Astrocyte of the spinal cord (primary cell): ENCODE data around the gene MYL11.

Source experiments
- DNase-seq: peaks from one replicate; pipeline ENCODE4 v3.0.0; 2011; ENCODE audit warnings: low read depth, low spot score
- H3K4me3 ChIP-seq: 2 replicates; pipeline ENCODE4 v1.5.1; 2011; ENCODE audit warnings: low read depth, mild to moderate bottlenecking, low read length, moderate library complexity
- in situ Hi-C: cut with HindIII; loops from 2 replicates; pipeline ENCODE4 v1.10.0; 2017; ENCODE audit warnings: low sequenced_read_pairs
- TF ChIP-seq, protein P1 (sequence below): IDR thresholded peaks from 2 replicates; pipeline ENCODE4 v1.5.1; 2012; ENCODE audit warnings: low read depth, mild to moderate bottlenecking, low read length, inconsistent platforms

Gene MYL11

DNA sequence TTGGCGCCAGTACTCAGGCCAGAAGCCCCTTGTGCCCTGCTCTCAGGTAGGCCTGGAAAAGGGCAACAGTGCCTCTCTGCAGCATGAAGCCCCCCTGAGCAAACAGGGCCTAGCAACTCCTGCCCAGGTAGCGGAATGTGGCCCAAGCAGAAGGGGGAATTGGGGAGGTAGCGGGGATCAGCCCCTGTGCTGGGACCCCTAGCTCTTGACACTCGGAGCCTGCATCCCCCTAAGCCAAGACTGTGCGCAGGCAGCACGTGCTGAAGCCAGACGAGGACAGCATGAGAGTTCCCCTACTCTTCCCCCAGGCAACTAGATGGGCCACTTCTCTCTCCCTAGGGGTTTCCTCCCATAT is 18.7 kb upstream of the MYL11 start:
- H3K4me3 ChIP-seq, result peak overlapping the region; percentile 95
- TF ChIP-seq, protein P1, sequence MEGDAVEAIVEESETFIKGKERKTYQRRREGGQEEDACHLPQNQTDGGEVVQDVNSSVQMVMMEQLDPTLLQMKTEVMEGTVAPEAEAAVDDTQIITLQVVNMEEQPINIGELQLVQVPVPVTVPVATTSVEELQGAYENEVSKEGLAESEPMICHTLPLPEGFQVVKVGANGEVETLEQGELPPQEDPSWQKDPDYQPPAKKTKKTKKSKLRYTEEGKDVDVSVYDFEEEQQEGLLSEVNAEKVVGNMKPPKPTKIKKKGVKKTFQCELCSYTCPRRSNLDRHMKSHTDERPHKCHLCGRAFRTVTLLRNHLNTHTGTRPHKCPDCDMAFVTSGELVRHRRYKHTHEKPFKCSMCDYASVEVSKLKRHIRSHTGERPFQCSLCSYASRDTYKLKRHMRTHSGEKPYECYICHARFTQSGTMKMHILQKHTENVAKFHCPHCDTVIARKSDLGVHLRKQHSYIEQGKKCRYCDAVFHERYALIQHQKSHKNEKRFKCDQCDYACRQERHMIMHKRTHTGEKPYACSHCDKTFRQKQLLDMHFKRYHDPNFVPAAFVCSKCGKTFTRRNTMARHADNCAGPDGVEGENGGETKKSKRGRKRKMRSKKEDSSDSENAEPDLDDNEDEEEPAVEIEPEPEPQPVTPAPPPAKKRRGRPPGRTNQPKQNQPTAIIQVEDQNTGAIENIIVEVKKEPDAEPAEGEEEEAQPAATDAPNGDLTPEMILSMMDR, result no peak
- in situ Hi-C loops, result no loop called here
- DNase-seq, result no peak

DNA sequence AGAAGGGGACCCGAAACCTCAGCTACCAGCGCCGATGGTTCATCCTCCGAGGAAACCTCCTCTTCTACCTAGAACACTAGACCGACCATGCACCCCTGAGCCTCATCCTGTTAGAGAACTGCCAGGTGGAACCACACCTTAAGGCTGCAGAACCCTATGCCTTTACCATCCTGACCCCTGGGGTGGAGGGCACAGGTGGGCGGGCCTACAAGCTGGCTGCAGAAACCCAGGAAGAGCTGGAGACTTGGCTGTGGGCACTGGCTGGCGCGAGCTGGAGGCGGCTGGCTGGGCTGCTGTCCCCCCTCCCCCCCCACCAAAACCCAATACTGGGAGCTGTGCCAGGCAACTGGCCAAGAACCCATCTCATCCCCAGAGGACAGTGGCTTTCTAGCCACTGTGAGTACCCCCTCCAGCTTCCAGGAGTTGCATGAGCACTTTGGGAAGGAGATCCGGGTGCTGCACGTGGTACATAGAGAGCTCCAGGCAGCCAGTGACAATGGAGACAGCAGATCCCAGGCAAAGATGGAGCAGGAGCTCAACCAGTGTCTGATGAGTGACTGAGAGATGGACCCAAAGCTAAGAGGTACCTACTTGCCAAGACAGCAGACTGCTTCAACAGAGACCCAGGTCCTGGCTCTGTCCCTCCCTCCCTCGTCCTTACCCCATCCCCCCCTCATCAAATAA is 18.1 kb upstream of the MYL11 start:
- no peak overlapping the region for H3K4me3 ChIP-seq
- in situ Hi-C loops, result no loop called here
- TF ChIP-seq, protein P1, result no peak
- no peak for DNase-seq

DNA sequence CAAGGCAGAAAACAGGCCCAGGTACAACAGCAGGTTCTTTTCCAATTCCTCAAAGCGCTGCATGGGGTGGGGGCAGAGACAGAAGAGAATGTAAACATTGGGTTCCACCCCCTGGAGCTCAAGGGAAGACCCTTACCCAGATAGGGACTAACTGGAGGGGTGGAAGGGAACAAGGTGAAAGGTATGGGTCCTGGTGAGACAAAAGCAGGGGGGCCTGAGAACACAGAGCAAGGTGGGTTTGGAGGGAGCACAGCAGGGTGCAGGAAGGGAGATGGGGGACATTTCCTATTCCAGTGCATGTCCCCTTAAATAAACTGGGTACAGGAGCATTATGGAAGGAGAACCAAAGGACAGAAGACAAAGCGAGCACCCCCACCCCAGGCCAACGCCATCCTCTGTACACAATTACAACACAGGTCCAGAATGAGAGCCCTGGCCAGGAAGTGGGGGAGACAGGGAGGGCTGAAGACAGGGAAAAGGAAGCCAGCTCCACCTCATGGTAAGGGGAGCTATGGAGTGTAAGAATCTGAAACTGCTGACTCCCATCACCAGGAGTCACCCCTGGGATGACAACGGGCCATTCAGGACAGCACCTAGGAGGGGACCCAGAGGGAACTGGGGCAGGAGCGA is 17.4 kb upstream of the MYL11 start:
- in situ Hi-C loops, result no loop called here
- TF ChIP-seq, protein P1, result no peak
- H3K4me3 ChIP-seq, result no peak overlapping the region
- no peak for DNase-seq

DNA sequence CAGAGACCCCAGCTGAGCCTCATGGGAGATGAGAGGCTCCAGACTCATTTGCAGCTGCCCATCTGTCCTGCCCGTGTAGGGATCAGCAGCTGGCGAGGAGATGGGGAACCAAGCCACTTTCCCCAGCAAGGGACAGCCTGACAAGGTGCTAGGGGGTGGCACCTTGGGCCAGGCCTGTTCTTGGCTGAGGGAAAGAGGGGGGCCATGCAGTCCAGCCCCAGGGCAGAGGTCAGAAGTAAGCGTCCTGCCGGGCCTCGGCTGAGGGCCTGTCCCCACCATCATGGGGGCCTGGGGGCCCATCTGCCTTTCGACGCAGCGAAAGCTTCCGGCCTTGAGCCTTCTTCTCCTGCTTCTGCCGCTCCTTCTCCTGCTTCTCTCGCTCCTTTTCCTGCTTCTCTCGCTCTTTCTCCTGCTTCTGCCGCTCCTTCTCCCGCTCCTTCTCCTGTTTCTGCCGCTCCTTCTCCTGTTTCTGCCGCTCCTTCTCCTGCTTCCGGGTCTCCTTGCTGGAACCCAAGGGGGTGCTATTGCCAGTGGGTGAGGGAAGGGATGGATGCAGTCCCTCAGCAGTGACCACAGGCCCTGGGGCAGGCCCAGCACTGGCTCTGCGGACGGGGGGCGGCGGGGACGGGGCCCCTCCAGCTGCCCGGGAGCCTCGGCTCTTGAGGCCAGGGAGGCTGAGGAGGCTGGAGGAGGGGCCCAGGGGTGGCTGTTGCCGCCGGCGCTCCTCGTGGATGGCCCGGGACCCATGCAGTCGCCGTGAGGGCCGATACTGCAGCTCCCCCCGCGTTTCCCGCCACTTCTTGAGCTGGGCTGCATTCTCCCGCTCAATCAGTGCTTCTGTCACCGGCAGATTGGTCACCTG is 16.7 kb upstream of the MYL11 start:
- in situ Hi-C loops, result no loop called here
- TF ChIP-seq, protein P1, result no peak

DNA sequence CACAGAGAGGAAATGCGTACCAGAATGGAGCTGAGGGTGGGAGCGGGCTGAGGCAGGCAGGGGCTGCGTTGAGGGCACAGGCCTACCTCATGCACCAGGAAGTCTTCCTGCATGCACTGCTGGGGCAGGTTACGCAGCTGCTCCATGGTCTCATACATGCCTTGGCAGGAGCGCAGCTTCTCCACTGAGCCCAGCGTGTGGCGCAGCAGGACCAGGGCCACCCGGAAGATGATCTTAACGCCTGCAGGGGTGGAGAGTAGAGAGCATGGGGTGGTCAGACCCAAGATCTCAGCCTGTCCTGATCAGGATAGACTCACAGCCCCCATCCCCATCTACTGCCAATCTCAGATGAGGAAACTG is 16.0 kb upstream of the MYL11 start:
- H3K4me3 ChIP-seq, result no peak overlapping the region
- in situ Hi-C loops, result no loop called here
- DNase-seq, result no peak
- TF ChIP-seq, protein P1, result no peak

More for the DNA sequence above, 16.7 kb upstream of the MYL11 start:
- no peak overlapping the region for H3K4me3 ChIP-seq
- DNase-seq, result no peak

DNA sequence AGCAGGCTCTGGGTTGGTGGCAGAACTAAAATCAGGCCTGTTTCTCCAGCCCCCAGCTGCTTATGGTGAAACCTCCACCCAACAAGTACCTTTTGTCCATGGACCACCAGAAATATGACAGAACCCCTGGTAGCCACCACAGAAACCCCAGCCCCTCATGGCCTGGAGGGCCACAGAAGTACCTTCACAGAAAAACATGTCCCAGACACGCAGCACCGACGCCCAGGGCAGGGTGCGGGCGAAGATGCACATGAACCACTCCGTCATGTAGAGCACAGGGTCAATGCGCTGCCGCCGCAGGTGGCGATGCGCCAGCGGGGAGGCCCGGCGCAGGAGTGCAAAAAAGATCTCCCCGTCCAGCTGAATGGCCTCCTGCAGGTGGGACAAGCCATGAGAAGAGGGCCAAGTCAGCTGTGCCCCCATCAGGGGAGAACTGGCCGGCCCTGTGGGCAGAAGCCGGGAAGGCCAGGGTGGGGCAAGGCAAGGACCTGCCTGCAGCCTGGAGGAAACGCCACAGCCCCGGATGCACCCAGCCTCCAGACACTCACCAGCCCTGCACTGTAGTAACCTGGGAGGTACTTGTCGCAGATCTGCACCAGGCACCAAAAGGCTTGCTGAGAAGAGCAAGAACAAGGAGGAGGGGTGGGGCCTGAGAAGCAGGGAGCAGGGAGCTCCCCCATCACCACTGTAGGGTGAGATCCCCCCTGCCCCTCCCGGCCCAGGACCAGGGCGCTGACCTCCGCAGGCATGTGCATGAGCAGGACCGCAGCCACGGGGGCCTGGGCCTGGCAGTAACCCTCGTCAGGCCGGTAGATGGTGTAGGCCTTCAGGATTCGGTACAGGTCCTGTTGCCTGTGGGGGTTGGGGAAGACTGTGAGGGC is 15.4 kb upstream of the MYL11 start:
- no peak overlapping the region for H3K4me3 ChIP-seq
- no peak for DNase-seq
- TF ChIP-seq, protein P1, result no peak
- in situ Hi-C loops, result no loop called here
